HG03196 (cell line): ENCODE data around the gene GMDS.

Experiments used
- ATAC-seq: cut with Tn5 transposase; IDR thresholded peaks from one replicate; pipeline ENCODE4 v1.9.1; 2021; ENCODE audit not compliant: unreplicated experiment

Gene GMDS

GRCh38 chr6:1639430-1639829, 606.0 kb downstream of the GMDS start:
- ATAC-seq, result no peak

GRCh38 chr6:1636971-1637871, 608.2 kb downstream of the GMDS start:
- ATAC-seq, result no peak

GRCh38 chr6:1636272-1636825, 609.1 kb downstream of the GMDS start:
- ATAC-seq, result no peak

GRCh38 chr6:1635305-1636010, 609.9 kb downstream of the GMDS start:
- ATAC-seq, result no peak

GRCh38 chr6:1634081-1634480, 611.3 kb downstream of the GMDS start:
- ATAC-seq, result no peak

GRCh38 chr6:1633366-1634021, 611.9 kb downstream of the GMDS start:
- ATAC-seq, result no peak

GRCh38 chr6:1631251-1631650, 614.2 kb downstream of the GMDS start:
- no peak for ATAC-seq

- ATAC-seq, result no peak
Observed at GRCh38 chr6:1630771-1631217, 614.6 kb downstream of the GMDS start.

- ATAC-seq, result no peak
Observed at GRCh38 chr6:1630212-1630770, 615.1 kb downstream of the GMDS start.

- no peak for ATAC-seq
Observed at GRCh38 chr6:1629316-1629715, 616.1 kb downstream of the GMDS start.

GRCh38 chr6:1627827-1628560, 617.4 kb downstream of the GMDS start:
- no peak for ATAC-seq

GRCh38 chr6:1626481-1626880, 618.9 kb downstream of the GMDS start:
- no peak for ATAC-seq

GRCh38 chr6:1625794-1626435, 619.5 kb downstream of the GMDS start:
- no peak for ATAC-seq

GRCh38 chr6:1624851-1625781, 620.3 kb downstream of the GMDS start:
- ATAC-seq, result no peak

- ATAC-seq, result no peak
Observed at GRCh38 chr6:1624058-1624850, 621.2 kb downstream of the GMDS start.

GRCh38 chr6:1623769-1624057, 621.7 kb downstream of the GMDS start:
- no peak for ATAC-seq

- no peak for ATAC-seq
Observed at GRCh38 chr6:1622851-1623768, 622.3 kb downstream of the GMDS start.
